ENCODE results near the gene MAPKAPK5. TPM values are rescaled to one million over a fixed set of nuclear protein-coding genes. Genes with fewer than 3 reads are reported as not detected.
A peak's percentile ranks its signal among the peaks of the same experiment; 100 is the strongest.

The MAPKAPK5 gene
- total and polyA plus RNA-seq, 2 of the 13 experiments (the other 11 are each of a cell fraction or from before 2014, with no cell fraction given): 43.2 to 58.2 TPM

- TF ChIP-seq ATF6 (CRISPR knock-in tag; conservative IDR thresholded peaks at IDR 0.05) (peak; percentile 47; the same call in 1 of the 2 replicates), KLF13 (CRISPR knock-in tag; IDR thresholded peaks at IDR 0.05) (no peak; the same call in 1 of the 2 replicates), KAT7 (CRISPR knock-in tag; IDR thresholded peaks at IDR 0.05; ENCODE audit: borderline replicate concordance) (peak; percentile 74; the same call in 1 of the 2 replicates), ZBTB40 (IDR thresholded peaks at IDR 0.05) (no peak), ZBTB40 (CRISPR knock-in tag; IDR thresholded peaks at IDR 0.05) (peak; percentile 78; the same call in 1 of the 2 replicates), SETDB1 (CRISPR knock-in tag; IDR thresholded peaks at IDR 0.05; ENCODE audit: borderline replicate concordance) (no peak), FOXA3 (CRISPR knock-in tag; IDR thresholded peaks at IDR 0.05) (peak; percentile 75), ZIK1 (CRISPR knock-in tag; IDR thresholded peaks at IDR 0.05; ENCODE audit: borderline replicate concordance, low read depth) (peak; percentile 47; the same call in 1 of the 2 replicates), MXD1 (CRISPR knock-in tag; IDR thresholded peaks at IDR 0.05) (peak; percentile 56), HOXD1 (CRISPR knock-in tag; IDR thresholded peaks at IDR 0.05) (no peak), CENPT (CRISPR knock-in tag; IDR thresholded peaks at IDR 0.05; ENCODE audit: low read depth) (no peak; the same call in 1 of the 2 replicates), ZNF75D (CRISPR knock-in tag; IDR thresholded peaks at IDR 0.05; ENCODE audit: borderline replicate concordance) (no peak), MYPOP (CRISPR knock-in tag; IDR thresholded peaks at IDR 0.05) (peak; percentile 73), KLF9 (CRISPR knock-in tag; IDR thresholded peaks at IDR 0.05; ENCODE audit: low read depth) (0 out of 2 replicates have a peak, but pooled peaks have one; percentile 25), ZNF768 (CRISPR knock-in tag; IDR thresholded peaks at IDR 0.05) (0 out of 2 replicates have a peak, but pooled peaks have one; percentile 11), HHEX (CRISPR knock-in tag; IDR thresholded peaks at IDR 0.05) (no peak), RARG (CRISPR knock-in tag; IDR thresholded peaks at IDR 0.05; ENCODE audit: low read depth) (no peak)
These were observed at the start of gene MAPKAPK5 (continued) for GRCh38 chr12:111841750-111842555.

Measured in HepG2 (cell line).